GM12874 (cell line): ENCODE measurements around the gene TRIP4.

Experiments used
- TF ChIP-seq, protein P1 (sequence below): IDR thresholded peaks from 2 replicates; pipeline ENCODE4 v1.5.1; 2011; ENCODE audit warnings: low read depth, mild to moderate bottlenecking, control low read depth, low read length, moderate library complexity; ENCODE audit not compliant: insufficient read depth

The TRIP4 gene

DNA sequence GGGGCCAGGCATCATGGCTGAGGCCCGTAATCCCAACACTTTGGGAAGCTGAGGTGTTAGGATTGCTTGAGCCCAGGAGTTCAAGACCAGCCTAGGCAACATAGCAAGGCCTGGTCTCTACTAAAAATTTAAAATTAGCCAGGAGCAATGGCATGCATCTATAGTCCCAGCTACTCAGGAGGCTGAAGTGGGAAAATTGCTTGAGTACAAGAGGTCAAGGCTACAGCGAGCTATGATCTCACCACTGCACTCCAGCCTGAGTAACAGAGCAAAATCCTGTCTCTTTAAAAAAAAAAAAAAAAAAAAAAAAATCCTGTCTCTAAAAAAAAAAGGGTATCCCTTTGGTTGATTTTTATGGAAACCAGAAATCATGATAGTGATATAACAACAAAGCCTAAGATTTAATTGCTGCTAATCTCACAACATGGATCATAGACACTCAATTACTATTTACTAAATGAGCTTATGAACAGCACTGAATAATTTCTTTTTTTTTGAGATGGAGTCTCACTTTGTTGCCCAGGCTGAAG lies 18.5 kb upstream of the TRIP4 start:
- TF ChIP-seq, protein P1, sequence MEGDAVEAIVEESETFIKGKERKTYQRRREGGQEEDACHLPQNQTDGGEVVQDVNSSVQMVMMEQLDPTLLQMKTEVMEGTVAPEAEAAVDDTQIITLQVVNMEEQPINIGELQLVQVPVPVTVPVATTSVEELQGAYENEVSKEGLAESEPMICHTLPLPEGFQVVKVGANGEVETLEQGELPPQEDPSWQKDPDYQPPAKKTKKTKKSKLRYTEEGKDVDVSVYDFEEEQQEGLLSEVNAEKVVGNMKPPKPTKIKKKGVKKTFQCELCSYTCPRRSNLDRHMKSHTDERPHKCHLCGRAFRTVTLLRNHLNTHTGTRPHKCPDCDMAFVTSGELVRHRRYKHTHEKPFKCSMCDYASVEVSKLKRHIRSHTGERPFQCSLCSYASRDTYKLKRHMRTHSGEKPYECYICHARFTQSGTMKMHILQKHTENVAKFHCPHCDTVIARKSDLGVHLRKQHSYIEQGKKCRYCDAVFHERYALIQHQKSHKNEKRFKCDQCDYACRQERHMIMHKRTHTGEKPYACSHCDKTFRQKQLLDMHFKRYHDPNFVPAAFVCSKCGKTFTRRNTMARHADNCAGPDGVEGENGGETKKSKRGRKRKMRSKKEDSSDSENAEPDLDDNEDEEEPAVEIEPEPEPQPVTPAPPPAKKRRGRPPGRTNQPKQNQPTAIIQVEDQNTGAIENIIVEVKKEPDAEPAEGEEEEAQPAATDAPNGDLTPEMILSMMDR, result no peak

DNA sequence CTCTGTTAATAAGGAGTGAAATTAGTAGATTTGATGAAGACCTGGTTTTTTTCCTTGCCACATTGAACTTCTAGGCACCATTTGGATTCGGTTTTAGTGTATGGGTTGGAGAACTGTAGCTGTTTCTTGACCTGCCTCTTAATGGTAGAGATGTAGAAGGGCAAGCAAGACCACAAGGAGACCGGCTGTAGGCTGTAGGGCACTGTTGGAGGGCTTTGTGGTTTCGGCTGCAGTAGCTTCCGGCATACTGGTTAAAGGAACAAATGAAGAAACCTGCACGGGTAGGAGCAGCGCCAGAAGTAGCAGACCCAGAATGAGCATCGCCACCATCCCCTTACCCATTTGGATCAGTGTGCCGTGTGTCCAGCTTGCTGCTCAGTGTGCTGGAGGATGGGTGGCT lies 14.3 kb upstream of the TRIP4 start:
- TF ChIP-seq, protein P1, result no peak

DNA sequence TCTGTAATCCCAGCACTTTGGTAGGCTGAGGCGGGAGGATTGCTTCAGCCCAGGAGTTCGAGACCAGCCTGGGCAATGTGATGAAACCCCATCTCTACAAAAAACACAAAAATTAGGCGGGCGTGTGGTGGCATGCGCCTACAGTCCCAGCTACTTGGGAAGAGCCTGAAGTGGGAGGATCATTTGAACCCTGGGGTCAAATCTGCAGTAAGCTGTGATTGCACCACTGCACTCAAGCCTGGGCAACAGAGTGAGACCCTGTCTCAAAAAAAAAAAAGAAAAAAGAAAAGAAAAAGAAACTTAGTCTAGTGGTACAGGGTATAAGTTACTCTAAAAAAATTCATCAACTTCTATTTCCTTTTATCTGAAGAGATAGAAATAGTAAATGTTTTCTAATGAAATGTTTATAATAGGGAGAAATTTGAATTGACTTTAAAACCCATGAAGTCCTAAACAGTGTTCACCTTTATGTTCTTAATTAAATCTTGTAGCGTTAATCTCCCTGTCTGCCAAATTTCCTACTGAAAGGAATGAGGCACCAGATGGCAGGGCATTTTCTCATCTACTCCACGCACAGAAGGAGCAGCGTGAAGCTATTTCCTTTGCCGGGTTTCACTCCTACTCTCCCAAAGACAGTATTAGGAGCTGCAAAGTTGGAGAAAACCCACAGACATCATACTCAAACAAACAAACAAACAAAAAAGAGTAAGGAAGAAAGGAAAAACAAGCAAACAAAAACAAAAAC lies 8.2 kb upstream of the TRIP4 start:
- TF ChIP-seq, protein P1, result no peak

DNA sequence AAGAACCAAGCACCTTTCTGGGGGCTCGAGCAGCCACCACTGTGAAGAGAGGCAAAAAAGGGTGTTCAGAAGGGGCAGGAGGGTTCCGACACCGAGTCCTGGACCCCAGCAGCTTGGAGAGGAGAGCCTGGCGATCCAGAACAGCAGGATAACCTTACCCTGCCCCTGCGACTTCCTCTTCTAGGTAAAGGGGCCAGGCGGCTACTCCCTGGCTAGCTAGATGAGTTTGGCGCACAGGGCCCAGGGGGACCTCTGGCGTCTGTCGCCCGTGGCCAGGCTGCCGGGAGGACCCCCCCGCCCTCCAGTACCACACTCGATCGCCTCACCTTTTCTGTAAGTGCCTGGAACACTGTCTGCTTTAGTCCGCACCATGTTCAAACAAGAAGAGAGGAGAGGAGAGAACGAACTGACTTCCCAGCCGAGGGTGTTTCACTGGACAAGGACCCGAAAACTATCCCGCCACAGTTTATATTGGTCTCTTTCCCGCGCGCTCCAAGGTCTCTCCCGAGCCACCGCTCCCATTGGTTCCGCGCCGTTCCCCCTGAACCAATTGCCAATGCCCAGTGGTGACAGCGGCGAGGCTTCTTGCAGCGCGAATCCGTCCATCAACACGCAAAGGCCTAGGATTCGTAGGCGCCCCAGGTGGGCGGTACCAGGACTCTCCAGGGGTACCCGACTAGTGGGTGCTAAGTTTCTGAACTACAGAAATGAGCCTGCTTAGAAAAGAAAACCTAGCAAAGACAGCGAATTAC lies 6.5 kb upstream of the TRIP4 start, which contains the start of gene PCLAF:
PCLAF (minus strand) TSS at position 442 of the 752 bp plus-strand sequence; CDS start at position 372, 70 bp downstream.
- TF ChIP-seq, protein P1, result no peak

DNA sequence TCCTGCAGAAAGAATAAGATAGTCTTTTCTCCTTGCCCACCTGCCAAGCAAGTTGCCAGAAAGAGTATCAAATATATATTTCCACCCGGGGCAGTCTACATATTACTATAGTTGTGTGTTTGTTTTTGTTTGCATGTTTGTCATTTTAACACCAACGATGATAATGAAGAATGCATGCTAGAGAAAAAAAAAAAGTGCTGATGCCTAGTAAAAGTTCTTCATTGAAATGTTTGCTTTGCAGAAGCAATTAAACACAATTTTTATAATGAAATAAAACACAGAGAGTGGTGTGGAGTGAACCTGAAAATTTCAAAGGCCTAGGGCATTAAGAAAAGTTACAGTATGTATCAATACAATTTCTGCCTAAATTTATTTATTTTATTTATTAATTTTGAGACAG lies 3.9 kb upstream of the TRIP4 start:
- TF ChIP-seq, protein P1, result no peak

DNA sequence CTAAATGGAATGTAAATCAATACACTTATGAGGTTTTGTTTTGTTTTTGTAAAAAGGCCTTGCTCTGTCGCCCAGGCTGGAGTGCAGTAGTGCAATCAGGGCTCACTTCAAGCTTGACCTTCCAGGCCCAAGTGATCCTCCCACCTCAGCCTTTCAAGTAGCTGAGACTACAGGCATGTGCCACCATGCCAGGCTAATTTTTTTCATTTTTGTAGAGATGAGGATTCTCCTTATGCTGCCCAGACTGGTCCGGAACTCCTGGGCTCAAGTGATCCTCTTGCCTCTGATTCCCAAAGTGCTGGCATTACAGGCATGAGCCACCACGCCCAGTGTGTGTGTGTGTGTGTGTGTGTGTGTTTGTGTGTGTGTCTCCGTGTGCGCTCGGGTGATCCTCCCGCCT lies 1.3 kb upstream of the TRIP4 start:
- TF ChIP-seq, protein P1, result no peak

DNA sequence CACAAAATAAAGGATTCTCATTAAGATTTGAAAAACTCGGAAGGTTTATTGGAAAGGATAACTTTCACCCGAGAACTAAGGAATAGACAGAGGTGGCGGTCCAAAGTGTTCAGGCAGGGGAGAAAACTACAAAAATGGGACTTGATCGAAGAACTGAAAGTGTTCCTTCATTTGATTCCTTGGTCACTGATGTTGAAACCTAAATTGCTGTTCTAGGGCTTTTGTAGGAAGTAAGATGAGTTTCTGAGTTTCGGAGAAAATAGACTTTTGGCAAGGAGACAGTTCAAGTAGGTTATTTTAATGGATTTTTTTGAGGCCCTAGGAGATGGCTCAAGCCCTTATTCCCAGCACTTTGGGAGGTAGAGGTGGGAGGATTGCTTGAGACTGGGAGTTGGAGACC lies 1.4 kb downstream of the TRIP4 start:
- TF ChIP-seq, protein P1, result no peak
